ENCODE measurements around the gene ARHGEF28.

- TF ChIP-seq CTCF (IDR thresholded peaks at IDR 0.05) = no peak
- no peak for TF ChIP-seq EZH2 (IDR thresholded peaks at IDR 0.05)
These were observed 8.3 kb upstream of the ARHGEF28 start for GRCh38 chr5:73617510-73618279.
